Mesendoderm (in vitro differentiated cells): Measurements from ENCODE around the gene SYDE2.

Experiments
- DNase-seq: peaks from one replicate; pipeline ENCODE4 v3.0.0; 2013
- H2AK5ac ChIP-seq: 2 replicates; pipeline ENCODE4 v1.6.1; 2013; ENCODE audit warnings: low read length, inconsistent platforms
- H2BK120ac ChIP-seq: 2 replicates; pipeline ENCODE4 v1.6.1; 2013; ENCODE audit warnings: low read depth, mild to moderate bottlenecking, low read length, moderate library complexity, mixed read lengths
- H2BK15ac ChIP-seq: replicated peaks from 2 replicates; pipeline ENCODE4 v1.6.1; 2013; ENCODE audit warnings: low read depth, mild to moderate bottlenecking, moderate library complexity
- H2BK5ac ChIP-seq: 2 replicates; pipeline ENCODE4 v1.6.1; 2013; ENCODE audit warnings: low read length, inconsistent platforms
- H3K18ac ChIP-seq: 2 replicates; pipeline ENCODE4 v1.6.1; 2013; ENCODE audit warnings: mild to moderate bottlenecking, low read length, mixed read lengths
- H3K23ac ChIP-seq: one replicate; pipeline ENCODE4 v1.6.1; 2013; ENCODE audit warnings: low read length
- H3K27ac ChIP-seq: 2 replicates; pipeline ENCODE4 v1.5.1; 2013; ENCODE audit warnings: low read depth, mild to moderate bottlenecking, inconsistent platforms, low read length, moderate library complexity
- H3K27me3 ChIP-seq: 2 replicates; pipeline ENCODE4 v1.6.1; 2013; ENCODE audit warnings: low read length, control low read depth, mild to moderate bottlenecking, inconsistent platforms; ENCODE audit not compliant: insufficient read depth, poor library complexity
- H3K36me3 ChIP-seq: 2 replicates; pipeline ENCODE4 v1.6.1; 2013; ENCODE audit warnings: low read length, inconsistent platforms; ENCODE audit not compliant: control insufficient read depth, insufficient read depth
- H3K4ac ChIP-seq: one replicate; pipeline ENCODE4 v1.6.1; 2013; ENCODE audit warnings: low read depth, mild to moderate bottlenecking, low read length, moderate library complexity
- H3K4me1 ChIP-seq: 2 replicates; pipeline ENCODE4 v1.6.1; 2013; ENCODE audit warnings: low read depth, low read length, inconsistent platforms; ENCODE audit not compliant: control insufficient read depth
- H3K4me2 ChIP-seq: 2 replicates; pipeline ENCODE4 v1.6.1; 2013; ENCODE audit warnings: low read length
- H3K4me3 ChIP-seq: 2 replicates; pipeline ENCODE4 v1.5.1; 2013; ENCODE audit warnings: mild to moderate bottlenecking, low read length
- H3K56ac ChIP-seq: one replicate; pipeline ENCODE4 v1.6.1; 2013; ENCODE audit warnings: low read length
- H3K79me1 ChIP-seq: 2 replicates; pipeline ENCODE4 v1.6.1; 2013; ENCODE audit warnings: low read length, inconsistent platforms
- H3K79me2 ChIP-seq: 2 replicates; pipeline ENCODE4 v1.6.1; 2013; ENCODE audit warnings: mild to moderate bottlenecking, low read length; ENCODE audit not compliant: control insufficient read depth, insufficient read depth
- H3K9ac ChIP-seq: 2 replicates; pipeline ENCODE4 v1.6.1; 2013; ENCODE audit warnings: low read length, inconsistent platforms
- H4K5ac ChIP-seq: one replicate; pipeline ENCODE4 v1.6.1; 2013; ENCODE audit warnings: low read length
- H4K8ac ChIP-seq: one replicate; pipeline ENCODE4 v1.6.1; 2013; ENCODE audit warnings: low read depth, mild to moderate bottlenecking, control low read depth, low read length, moderate library complexity
- WGBS: extraction: QIAGEN DNeasy Blood & Tissue Kit; methylation state at CpG from one replicate; pipeline ENCODE4 v1.1.7; 2013; ENCODE audit warnings: low lambda C conversion rate, missing lambda C conversion rate; ENCODE audit not compliant: insufficient coverage; ENCODE audit errors: extremely low coverage; 5-methylcytosine and 5-hydroxymethylcytosine counted together

The SYDE2 gene

GRCh38 chr1:85178396-85178795 is 22.4 kb downstream of the SYDE2 start:
- no peak overlapping the region for H3K4me2 ChIP-seq
- no peaks in the 10 kb centered on the region for H3K79me2 ChIP-seq
- no peak overlapping the region for H3K56ac ChIP-seq
- H4K8ac ChIP-seq = no peak overlapping the region
- H3K9ac ChIP-seq = no peak overlapping the region
- no peak for DNase-seq
- H3K4me1 ChIP-seq = no peaks in the 10 kb centered on the region
- H3K4me3 ChIP-seq = no peak overlapping the region
- H3K27me3 ChIP-seq = no peaks in the 10 kb centered on the region
- H4K5ac ChIP-seq = no peak overlapping the region
- H3K4ac ChIP-seq = no peak overlapping the region
- no peak overlapping the region for H2BK120ac ChIP-seq
- H3K23ac ChIP-seq = no peak overlapping the region
- no peaks in the 10 kb centered on the region for H3K36me3 ChIP-seq
- no peaks in the 10 kb centered on the region for H3K79me1 ChIP-seq
- 100% methylated on average over 1 of the region's 2 CpGs for WGBS
- no peak overlapping the region for H2AK5ac ChIP-seq
- H3K27ac ChIP-seq = no peak overlapping the region
- no peak overlapping the region for H3K18ac ChIP-seq
- H2BK5ac ChIP-seq = no peak overlapping the region
- H2BK15ac ChIP-seq = no peak overlapping the region

- H3K4me2 ChIP-seq = no peak overlapping the region
- H3K36me3 ChIP-seq = no peaks in the 10 kb centered on the region
- no peak overlapping the region for H2BK120ac ChIP-seq
- no peak overlapping the region for H2BK15ac ChIP-seq
- H3K9ac ChIP-seq = no peak overlapping the region
- H3K27ac ChIP-seq = no peak overlapping the region
- no peak overlapping the region for H2AK5ac ChIP-seq
- H3K79me1 ChIP-seq = no peaks in the 10 kb centered on the region
- H3K27me3 ChIP-seq = no peaks in the 10 kb centered on the region
- H2BK5ac ChIP-seq = no peak overlapping the region
- no peaks in the 10 kb centered on the region for H3K4me1 ChIP-seq
- no peak overlapping the region for H4K8ac ChIP-seq
- H3K18ac ChIP-seq = no peak overlapping the region
- H3K79me2 ChIP-seq = no peaks in the 10 kb centered on the region
- no peak for DNase-seq
- no peak overlapping the region for H3K4ac ChIP-seq
- H3K23ac ChIP-seq = no peak overlapping the region
- H3K4me3 ChIP-seq = no peak overlapping the region
- H3K56ac ChIP-seq = no peak overlapping the region
- H4K5ac ChIP-seq = no peak overlapping the region
- no CpG with 5 or more reads among the region's 1 CpG for WGBS
Measured at GRCh38 chr1:85174503-85174902, 26.3 kb downstream of the SYDE2 start.

DNA sequence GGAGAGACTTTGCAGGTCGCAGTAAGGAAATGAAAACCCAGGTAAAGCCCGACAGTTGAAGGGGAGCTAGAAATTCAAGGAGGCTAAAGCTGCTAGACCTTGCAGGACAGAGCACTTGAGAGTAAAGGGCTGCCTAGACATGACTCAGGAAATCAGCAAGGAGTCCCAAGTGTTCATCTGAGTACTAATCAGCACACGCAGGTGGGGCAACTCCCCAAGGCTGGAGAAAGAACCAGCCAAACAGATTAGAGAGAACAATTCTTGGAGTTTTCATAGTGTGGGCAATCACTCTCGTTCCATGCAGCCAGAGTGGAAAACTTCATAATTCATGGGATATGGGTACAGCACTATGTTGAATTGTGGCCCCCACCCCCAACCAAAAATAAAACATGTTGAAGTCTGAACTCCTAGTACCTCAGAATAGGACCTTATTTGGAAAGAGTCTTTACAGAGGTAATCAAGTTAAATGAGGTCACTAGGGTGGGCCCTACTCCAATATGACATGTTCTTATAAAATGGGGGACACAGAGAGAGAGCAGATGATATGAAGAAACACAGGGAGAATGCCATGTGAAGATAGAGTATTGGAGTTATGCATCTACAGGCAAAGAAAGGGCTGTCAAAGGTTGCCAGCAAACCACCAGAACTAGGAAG is 28.0 kb downstream of the SYDE2 start:
- H3K4ac ChIP-seq = no peak overlapping the region
- H4K5ac ChIP-seq = no peak overlapping the region
- H3K9ac ChIP-seq = no peak overlapping the region
- H3K27me3 ChIP-seq = no peaks in the 10 kb centered on the region
- H3K18ac ChIP-seq = no peak overlapping the region
- no peak overlapping the region for H3K23ac ChIP-seq
- no peak overlapping the region for H2BK15ac ChIP-seq
- H4K8ac ChIP-seq = no peak overlapping the region
- DNase-seq = peak; percentile 13
- WGBS = no CpG with 5 or more reads among the region's 4 CpGs
- H3K79me2 ChIP-seq = no peaks in the 10 kb centered on the region
- no peak overlapping the region for H2AK5ac ChIP-seq
- no peaks in the 10 kb centered on the region for H3K79me1 ChIP-seq
- no peaks in the 10 kb centered on the region for H3K36me3 ChIP-seq
- H3K27ac ChIP-seq = no peak overlapping the region
- H3K4me1 ChIP-seq = no peaks in the 10 kb centered on the region
- no peak overlapping the region for H3K56ac ChIP-seq
- no peak overlapping the region for H2BK5ac ChIP-seq
- no peak overlapping the region for H3K4me3 ChIP-seq
- no peak overlapping the region for H3K4me2 ChIP-seq
- no peak overlapping the region for H2BK120ac ChIP-seq

DNA sequence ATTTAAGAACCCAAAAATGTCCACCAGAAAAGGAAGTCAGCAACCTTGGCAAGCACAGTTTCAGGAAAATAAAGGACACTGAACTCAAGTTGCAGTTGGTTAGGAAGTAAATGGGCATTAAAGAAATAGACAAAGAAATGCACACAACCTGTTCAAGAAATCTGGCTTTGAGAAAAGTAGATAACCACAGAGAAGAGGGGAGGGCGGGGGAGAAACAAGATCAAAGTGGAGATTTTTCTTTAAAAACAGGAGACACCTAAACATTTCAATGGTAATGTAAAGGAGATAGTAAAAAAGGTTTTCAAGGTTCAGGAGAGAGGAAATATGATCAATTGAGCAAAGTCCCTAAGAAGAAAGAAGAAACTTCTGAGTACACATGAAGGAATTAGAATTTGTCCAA is 29.1 kb downstream of the SYDE2 start:
- Histone ChIP-seq H3K4me1 (no peaks in the 10 kb centered on the region), H3K9ac (no peak overlapping the region), H3K4ac (no peak overlapping the region), H2BK15ac (no peak overlapping the region), H3K56ac (no peak overlapping the region), H3K4me3 (no peak overlapping the region), H3K27me3 (no peaks in the 10 kb centered on the region), H3K18ac (no peak overlapping the region), H2BK5ac (no peak overlapping the region), H4K5ac (no peak overlapping the region), H3K27ac (no peak overlapping the region), H3K79me2 (no peaks in the 10 kb centered on the region), H3K4me2 (no peak overlapping the region), H3K79me1 (no peaks in the 10 kb centered on the region), H2BK120ac (no peak overlapping the region), H3K23ac (no peak overlapping the region), H4K8ac (no peak overlapping the region), H3K36me3 (no peaks in the 10 kb centered on the region), H2AK5ac (no peak overlapping the region)
- DNase-seq = no peak
- no CpG with 5 or more reads among the region's 1 CpG for WGBS

DNA sequence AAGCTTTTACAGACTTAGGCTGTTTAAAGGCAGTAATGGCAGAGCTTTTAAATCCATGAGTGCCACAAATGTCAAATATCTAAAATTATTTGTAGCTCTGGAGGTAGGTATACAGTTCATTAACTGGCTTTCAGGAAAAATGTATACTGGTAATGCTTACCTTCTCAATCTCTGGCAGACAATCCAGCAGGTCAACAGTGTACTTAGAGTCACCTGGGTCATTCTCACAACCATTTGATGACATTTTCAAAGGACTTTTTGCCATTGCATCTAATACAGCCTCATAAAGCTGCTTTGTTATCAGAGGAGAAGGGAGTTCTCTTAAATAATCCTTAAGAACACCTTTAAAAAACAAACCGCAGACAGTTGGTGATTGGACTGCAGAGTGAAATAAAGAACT is 31.9 kb downstream of the SYDE2 start:
- H3K23ac ChIP-seq = no peak overlapping the region

GRCh38 chr1:85166351-85166750 is 34.5 kb downstream of the SYDE2 start:
- no peak overlapping the region for H4K8ac ChIP-seq
- H3K18ac ChIP-seq = no peak overlapping the region
- H3K4me1 ChIP-seq = no peaks in the 10 kb centered on the region
- H3K4ac ChIP-seq = no peak overlapping the region
- no peak overlapping the region for H2BK5ac ChIP-seq
- no peak overlapping the region for H2BK15ac ChIP-seq
- no peak overlapping the region for H3K27ac ChIP-seq
- no peak overlapping the region for H3K9ac ChIP-seq
- H3K79me1 ChIP-seq = no peaks in the 10 kb centered on the region
- H3K4me2 ChIP-seq = no peak overlapping the region
- H3K56ac ChIP-seq = no peak overlapping the region
- no CpG with 5 or more reads among the region's 1 CpG for WGBS
- no peak overlapping the region for H2BK120ac ChIP-seq
- H3K27me3 ChIP-seq = no peaks in the 10 kb centered on the region
- H4K5ac ChIP-seq = no peak overlapping the region
- H3K36me3 ChIP-seq = no peaks in the 10 kb centered on the region
- H2AK5ac ChIP-seq = no peak overlapping the region
- no peaks in the 10 kb centered on the region for H3K79me2 ChIP-seq
- no peak for DNase-seq
- H3K4me3 ChIP-seq = no peak overlapping the region
- no peak overlapping the region for H3K23ac ChIP-seq

More for the DNA sequence above, 31.9 kb downstream of the SYDE2 start:
- Histone ChIP-seq H3K36me3 (no peaks in the 10 kb centered on the region), H3K9ac (no peak overlapping the region), H2BK15ac (no peak overlapping the region), H3K4ac (no peak overlapping the region), H3K79me1 (no peaks in the 10 kb centered on the region), H3K56ac (no peak overlapping the region), H4K5ac (no peak overlapping the region), H3K27ac (no peak overlapping the region), H3K4me2 (no peak overlapping the region), H3K79me2 (no peaks in the 10 kb centered on the region), H3K4me3 (no peak overlapping the region), H3K4me1 (no peaks in the 10 kb centered on the region), H2BK5ac (no peak overlapping the region), H2AK5ac (no peak overlapping the region), H2BK120ac (no peak overlapping the region), H3K18ac (no peak overlapping the region), H3K27me3 (no peaks in the 10 kb centered on the region), H4K8ac (no peak overlapping the region)
- no peak for DNase-seq
- WGBS = no CpG with 5 or more reads among the region's 1 CpG
